A549 (cell line): ENCODE results near the gene ULK2. TPM values are rescaled to one million over a fixed set of nuclear protein-coding genes. Genes with fewer than 3 reads are reported as not detected.

Source experiments
- ATAC-seq, 2 experiments: fragments of 200-7000 bp in 1 of 2; fragments of >200 bp in 1 of 2; cut with Nextera tagmentation in 1 of 2; cut with Tn5 transposase in 1 of 2; 3 replicates each; pipeline versions ENCODE4 v1.8.0 to v1.9.1; 2018 to 2020; ENCODE audit warnings: mild to moderate bottlenecking in 1 of 2, moderate library complexity in 1 of 2
- CTCF ChIA-PET: fragments of 300-600 bp; sonication (Branson Sonifier 250); formaldehyde crosslinking; extraction: SDS; loops from one replicate; lab custom pipeline; 2021; ENCODE audit warnings: antibody characterized with exemption, inconsistent platforms; lab: Yijun Ruan, JAX
- POLR2A ChIA-PET: fragments of 350-600 bp; formaldehyde crosslinking; extraction: SDS; loops from one replicate; lab custom pipeline; 2021; ENCODE audit warnings: antibody characterized with exemption, inconsistent platforms; lab: Yijun Ruan, JAX
- DNase-seq, 2 experiments: peaks; one replicate each; pipeline versions ENCODE4 v3.0.0 to v3.0.0-alpha.2; 2011 to 2016; ENCODE audit warnings: low read depth in 1 of 2, low spot score in 1 of 2
- FAIRE-seq: peaks from 2 replicates; lab custom pipeline; 2011; peaks lifted over from hg19 to GRCh38; lab: Jason Lieb, UNC
- H3K27ac ChIP-seq, 2 experiments: fragments of >200 bp; sonication (Bioruptor Twin); formaldehyde crosslinking; 3 replicates each; pipeline ENCODE4 v1.5.1; 2016 to 2017
- H3K4me1 ChIP-seq: fragments of >200 bp; sonication (Bioruptor Twin); formaldehyde crosslinking; 3 replicates; pipeline ENCODE4 v1.6.1; 2016
- H3K4me2 ChIP-seq: fragments of >200 bp; sonication (Bioruptor Twin); formaldehyde crosslinking; 3 replicates; pipeline ENCODE4 v1.6.1; 2016
- H3K4me3 ChIP-seq: fragments of >200 bp; sonication (Bioruptor Twin); formaldehyde crosslinking; 3 replicates; pipeline ENCODE4 v1.5.1; 2016
- H3K9me3 ChIP-seq: fragments of >200 bp; sonication (Bioruptor Twin); formaldehyde crosslinking; 3 replicates; pipeline ENCODE4 v1.6.1; 2016
- BHLHE40 ChIP-seq: IDR thresholded peaks from 2 replicates; pipeline ENCODE4 v1.6.1; 2012; ENCODE audit warnings: low read depth, low read length, inconsistent platforms
- CHD4 ChIP-seq: fragments of 200-600 bp; sonication (generic); IDR thresholded peaks from 2 replicates; pipeline ENCODE4 v1.6.1; 2016; ENCODE audit warnings: antibody characterized with exemption, mild to moderate bottlenecking, borderline replicate concordance
- ESRRA ChIP-seq: fragments of 150-350 bp; IDR thresholded peaks from 2 replicates; pipeline ENCODE4 v1.6.1; 2014; ENCODE audit warnings: mild to moderate bottlenecking, low read length, borderline replicate concordance
- GATA3 ChIP-seq: IDR thresholded peaks from 2 replicates; pipeline ENCODE4 v1.6.1; 2012; ENCODE audit warnings: borderline replicate concordance
- HDAC2 ChIP-seq: fragments of 200-600 bp; sonication (generic); IDR thresholded peaks from 2 replicates; pipeline ENCODE4 v1.6.1; 2016
- HOXB13 ChIP-seq: fragments of 250-450 bp; sonication (Bioruptor Pico); IDR thresholded peaks from 2 replicates; pipeline ENCODE4 v1.5.0; 2020; ENCODE audit warnings: low read depth, mild to moderate bottlenecking, moderate library complexity
- KDM5A ChIP-seq: fragments of 200-600 bp; sonication (generic); IDR thresholded peaks from 2 replicates; pipeline ENCODE4 v1.6.1; 2016; ENCODE audit warnings: antibody characterized with exemption, mild to moderate bottlenecking
- NFE2L2 ChIP-seq: fragments of 150-350 bp; conservative IDR thresholded peaks from 2 replicates; pipeline ENCODE4 v1.6.1; 2014; ENCODE audit warnings: low read length
- PHF8 ChIP-seq: fragments of 200-600 bp; sonication (generic); IDR thresholded peaks from 2 replicates; pipeline ENCODE4 v1.6.1; 2016; ENCODE audit warnings: low read depth, mild to moderate bottlenecking, antibody characterized with exemption, moderate library complexity, borderline replicate concordance
- RCOR1 ChIP-seq: fragments of 150-350 bp; IDR thresholded peaks from 2 replicates; pipeline ENCODE4 v1.6.1; 2014; ENCODE audit warnings: antibody characterized with exemption, low read length, low read depth
- RNF2 ChIP-seq: fragments of 200-600 bp; sonication (generic); IDR thresholded peaks from 2 replicates; pipeline ENCODE4 v1.6.1; 2016; ENCODE audit warnings: low read depth, mild to moderate bottlenecking, antibody characterized with exemption, moderate library complexity, borderline replicate concordance
- SMC3 ChIP-seq: fragments of >200 bp; sonication (Bioruptor Twin); formaldehyde crosslinking; IDR thresholded peaks from 3 replicates; pipeline ENCODE4 v1.6.1; 2018; ENCODE audit warnings: inconsistent platforms
- ZC3H11A ChIP-seq: fragments of 450-650 bp; IDR thresholded peaks from 2 replicates; pipeline ENCODE4 v1.6.1; 2014; ENCODE audit warnings: antibody characterized with exemption, mild to moderate bottlenecking
- ZFP36 ChIP-seq: fragments of 450-650 bp; IDR thresholded peaks from 2 replicates; pipeline ENCODE4 v1.6.1; 2014; ENCODE audit warnings: borderline replicate concordance; ENCODE audit not compliant: partially characterized antibody
- WGBS: methylation state at CpG from one replicate; pipeline ENCODE4 v1.1.6; 2017; ENCODE audit errors: missing lambda C conversion rate; 5-methylcytosine and 5-hydroxymethylcytosine counted together
- polyA plus RNA-seq, 4 experiments: library from polyadenylated mRNA; depleted of rRNA in 3 of 4; stranded (reverse); fragments of >200 nt; fragmentation: RNase III in 1 of 4; extraction: RNeasy Plus Mini Kit Qiagen cat#74134 plus additional on column Dnase treatment in 1 of 4; gene quantifications; 2 replicates in 3 of 4; 3 replicates in 1 of 4; pipeline ENCODE4 v1.2.3, GENCODE V29; 2011 to 2017
- TF ChIP-seq, protein P1 (sequence below): IDR thresholded peaks from 2 replicates; pipeline ENCODE4 v1.6.1; 2012
- TF ChIP-seq, protein P2 (sequence below): fragments of >200 bp; sonication (Bioruptor Twin); formaldehyde crosslinking; IDR thresholded peaks from 3 replicates; pipeline ENCODE4 v1.5.1; 2016
- TF ChIP-seq, protein P3 (sequence below): fragments of >200 bp; sonication (Bioruptor Twin); formaldehyde crosslinking; IDR thresholded peaks from 3 replicates; pipeline ENCODE4 v1.6.1; 2016

ULK2 gene
- polyA plus RNA-seq, 2 of the 4 experiments (the other 2 are of a cell fraction) = 14.4 to 40.9 TPM

DNA sequence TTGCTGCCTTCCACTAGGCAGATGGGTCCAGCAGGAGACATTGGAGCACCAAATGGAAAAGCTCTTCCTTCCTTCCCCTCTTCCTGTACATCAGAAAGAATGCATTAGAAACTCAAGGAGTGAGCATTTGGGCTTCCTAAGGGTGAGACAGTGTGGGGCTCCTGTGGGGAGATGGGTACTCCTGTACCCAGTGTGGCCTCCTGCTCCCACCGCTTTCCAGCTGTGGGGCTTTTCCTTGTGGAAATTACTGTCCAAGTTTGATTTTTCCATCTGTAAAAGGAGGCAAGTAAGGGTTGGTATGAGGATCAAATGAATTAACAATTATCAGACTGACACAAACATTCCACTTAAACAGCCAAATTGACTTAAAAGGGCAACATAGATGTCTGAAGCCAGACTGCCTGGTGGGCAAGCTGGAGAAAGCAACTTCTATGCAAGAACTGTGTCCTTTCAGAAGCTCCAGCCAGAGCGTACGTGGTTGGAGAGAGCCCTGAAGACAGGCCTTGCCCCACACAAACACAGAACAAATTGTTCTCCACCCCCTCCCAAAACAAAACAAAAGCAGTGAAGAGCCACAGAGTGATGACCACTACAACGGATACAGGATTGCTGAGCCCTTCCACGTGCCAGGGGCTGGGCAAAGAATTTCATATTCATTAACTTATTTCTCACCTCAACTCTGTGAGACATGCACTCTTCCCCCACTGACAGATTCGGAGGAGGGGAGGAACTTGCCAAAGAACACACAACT, 96.6 kb downstream of the ULK2 start:
- WGBS = 84% methylated on average over 6 of the region's 6 CpGs

DNA sequence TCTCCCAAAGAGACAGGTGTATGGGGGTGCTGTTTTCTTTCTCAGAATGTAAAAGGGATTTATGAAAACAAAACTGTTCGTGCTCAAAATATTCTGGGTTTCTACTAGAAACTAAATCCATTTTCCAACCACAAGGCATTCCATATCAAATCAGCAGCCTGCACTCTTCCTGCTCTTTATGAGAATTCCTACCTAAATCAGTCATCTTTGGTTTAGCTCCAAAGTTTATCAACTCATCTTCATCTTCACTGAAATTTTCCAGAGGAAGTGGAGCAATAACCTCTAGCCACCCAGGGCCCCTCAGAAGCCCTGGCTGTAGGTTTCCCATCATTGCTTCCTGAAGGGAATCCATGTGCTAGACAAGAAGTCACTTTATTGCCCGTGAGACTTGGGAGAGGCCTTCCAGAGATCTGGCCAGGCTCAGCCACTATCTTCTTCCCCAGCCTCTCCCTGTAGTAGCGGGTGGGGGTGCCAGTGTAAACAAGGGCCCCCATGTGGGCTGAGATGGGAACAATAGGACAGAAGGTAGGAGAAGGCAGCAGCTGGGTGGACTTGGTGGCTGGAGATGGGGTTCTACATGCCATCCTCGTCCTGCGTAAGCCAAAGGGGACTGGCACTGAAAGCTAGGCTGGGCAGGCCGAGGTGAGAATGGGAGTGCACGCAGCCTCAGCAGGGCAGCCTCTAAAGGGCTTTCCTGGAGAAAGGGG, 97.6 kb downstream of the ULK2 start:
- CTCF ChIA-PET = interaction anchor here (1.9 to 22.4 kb wide), 4 partner anchors 8 to 408 kb away, joined by 11 to 681 read pairs (median 154); partner anchors contain the start of genes ALDH3A1 and B9D1
- POLR2A ChIA-PET = no interaction called here
- WGBS = 86% methylated on average over 7 of the region's 7 CpGs
- no peak for DNase-seq
- ATAC-seq = no peak
- TF ChIP-seq, protein P1, sequence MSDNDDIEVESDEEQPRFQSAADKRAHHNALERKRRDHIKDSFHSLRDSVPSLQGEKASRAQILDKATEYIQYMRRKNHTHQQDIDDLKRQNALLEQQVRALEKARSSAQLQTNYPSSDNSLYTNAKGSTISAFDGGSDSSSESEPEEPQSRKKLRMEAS = no peak
- TF ChIP-seq BHLHE40 (no peak), RNF2 (no peak), NFE2L2 (no peak), HOXB13 (CRISPR knock-in tag) (no peak), SMC3 (no peak), ESRRA (no peak)
- TF ChIP-seq, protein P2, sequence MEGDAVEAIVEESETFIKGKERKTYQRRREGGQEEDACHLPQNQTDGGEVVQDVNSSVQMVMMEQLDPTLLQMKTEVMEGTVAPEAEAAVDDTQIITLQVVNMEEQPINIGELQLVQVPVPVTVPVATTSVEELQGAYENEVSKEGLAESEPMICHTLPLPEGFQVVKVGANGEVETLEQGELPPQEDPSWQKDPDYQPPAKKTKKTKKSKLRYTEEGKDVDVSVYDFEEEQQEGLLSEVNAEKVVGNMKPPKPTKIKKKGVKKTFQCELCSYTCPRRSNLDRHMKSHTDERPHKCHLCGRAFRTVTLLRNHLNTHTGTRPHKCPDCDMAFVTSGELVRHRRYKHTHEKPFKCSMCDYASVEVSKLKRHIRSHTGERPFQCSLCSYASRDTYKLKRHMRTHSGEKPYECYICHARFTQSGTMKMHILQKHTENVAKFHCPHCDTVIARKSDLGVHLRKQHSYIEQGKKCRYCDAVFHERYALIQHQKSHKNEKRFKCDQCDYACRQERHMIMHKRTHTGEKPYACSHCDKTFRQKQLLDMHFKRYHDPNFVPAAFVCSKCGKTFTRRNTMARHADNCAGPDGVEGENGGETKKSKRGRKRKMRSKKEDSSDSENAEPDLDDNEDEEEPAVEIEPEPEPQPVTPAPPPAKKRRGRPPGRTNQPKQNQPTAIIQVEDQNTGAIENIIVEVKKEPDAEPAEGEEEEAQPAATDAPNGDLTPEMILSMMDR = no peak
- Histone ChIP-seq H3K27ac (peak overlapping the region in 1 of 2 experiments; percentile 21; a peak in 1 of 6 replicates), H3K4me1 (peaks cover 5% of the 10 kb centered on the region; the same call in 2 of the 3 replicates), H3K9me3 (no peaks in the 10 kb centered on the region), H3K4me2 (no peak overlapping the region), H3K4me3 (no peak overlapping the region)
- FAIRE-seq = no peak

More for the DNA sequence above, 96.6 kb downstream of the ULK2 start:
- ATAC-seq = no peak
- H3K4me1 ChIP-seq = peaks cover 5% of the 10 kb centered on the region; the same call in 2 of the 3 replicates
- FAIRE-seq = no peak
- no peak for DNase-seq
- no peak overlapping the region for H3K27ac ChIP-seq
- ChIA-PET POLR2A (interaction anchor here (0.5 kb wide), 1 partner anchor 19 kb away, joined by 4 read pairs; no protein-coding TSS in a partner anchor), CTCF (interaction anchor here (1.9 to 22.4 kb wide), 4 partner anchors 9 to 409 kb away, joined by 11 to 681 read pairs (median 154); partner anchors contain the start of genes ALDH3A1 and B9D1)
- H3K4me2 ChIP-seq = no peak overlapping the region
- TF ChIP-seq CHD4 (no peak), ZFP36 (no peak), HOXB13 (CRISPR knock-in tag) (no peak), NFE2L2 (no peak), RCOR1 (no peak), ZC3H11A (no peak), PHF8 (no peak), HDAC2 (no peak), KDM5A (no peak), GATA3 (no peak)
- TF ChIP-seq, protein P3, sequence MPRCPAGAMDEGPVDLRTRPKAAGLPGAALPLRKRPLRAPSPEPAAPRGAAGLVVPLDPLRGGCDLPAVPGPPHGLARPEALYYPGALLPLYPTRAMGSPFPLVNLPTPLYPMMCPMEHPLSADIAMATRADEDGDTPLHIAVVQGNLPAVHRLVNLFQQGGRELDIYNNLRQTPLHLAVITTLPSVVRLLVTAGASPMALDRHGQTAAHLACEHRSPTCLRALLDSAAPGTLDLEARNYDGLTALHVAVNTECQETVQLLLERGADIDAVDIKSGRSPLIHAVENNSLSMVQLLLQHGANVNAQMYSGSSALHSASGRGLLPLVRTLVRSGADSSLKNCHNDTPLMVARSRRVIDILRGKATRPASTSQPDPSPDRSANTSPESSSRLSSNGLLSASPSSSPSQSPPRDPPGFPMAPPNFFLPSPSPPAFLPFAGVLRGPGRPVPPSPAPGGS = no peak
- H3K9me3 ChIP-seq = no peaks in the 10 kb centered on the region
- no peak overlapping the region for H3K4me3 ChIP-seq
